Cardiac fibroblast (primary cell): ENCODE measurements around the gene NXPH2.
A peak's percentile ranks its signal among the peaks of the same experiment; 100 is the strongest.

Source experiments
- DNase-seq, 2 donors: peaks; one replicate each; pipeline versions ENCODE4 v3.0.0 to v3.0.0-alpha.2; 2010; ENCODE audit warnings: low read depth in 2 of 2
- H3K4me3 ChIP-seq, 2 donors: replicated peaks in 1 of 2; 1 replicate in 1 of 2; 2 replicates in 1 of 2; pipeline ENCODE4 v1.5.1; 2011; ENCODE audit warnings: low read depth in 2 of 2, low read length in 2 of 2, mild to moderate bottlenecking in 2 of 2, moderate library complexity in 1 of 2
- TF ChIP-seq, protein P1 (sequence below): IDR thresholded peaks from one replicate; pipeline ENCODE4 v1.5.1; 2011; ENCODE audit warnings: low read depth, mild to moderate bottlenecking, low read length, inconsistent platforms

NXPH2 gene

DNA sequence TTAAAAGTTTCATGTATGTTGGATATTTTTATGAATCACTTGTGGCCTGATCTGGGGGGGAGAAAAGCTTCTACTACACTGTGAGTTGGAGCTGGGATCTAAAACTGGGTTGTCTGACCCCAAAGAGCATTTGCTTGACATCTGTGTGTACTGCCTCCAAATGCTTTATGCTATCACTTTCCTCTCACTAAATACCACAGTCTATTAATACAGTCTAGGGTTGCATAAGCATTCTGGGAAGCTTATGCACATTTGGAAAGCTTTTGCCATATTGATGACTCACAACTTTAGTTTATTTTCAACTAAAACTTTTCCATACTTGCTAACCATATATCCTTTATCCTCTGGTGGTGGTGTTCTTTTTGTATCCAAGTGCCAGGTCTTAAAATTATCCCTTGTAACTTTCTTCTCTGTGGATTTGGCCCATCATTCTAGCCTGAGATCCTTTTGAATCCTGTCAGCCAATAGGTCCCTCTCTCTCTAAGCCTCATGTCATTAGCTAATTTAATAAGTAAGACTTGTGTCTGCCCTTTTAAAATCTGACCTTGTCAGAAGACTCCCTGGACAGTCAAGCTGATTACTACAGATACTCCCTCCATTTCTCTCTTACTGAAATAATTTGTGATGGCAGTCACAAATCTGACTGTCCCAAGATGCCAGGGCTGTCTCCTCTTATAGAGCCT, 72.7 kb downstream of the NXPH2 start:
- H3K4me3 ChIP-seq: no peak overlapping the region
- peak; percentile 75 to 80 for DNase-seq
- TF ChIP-seq, protein P1, sequence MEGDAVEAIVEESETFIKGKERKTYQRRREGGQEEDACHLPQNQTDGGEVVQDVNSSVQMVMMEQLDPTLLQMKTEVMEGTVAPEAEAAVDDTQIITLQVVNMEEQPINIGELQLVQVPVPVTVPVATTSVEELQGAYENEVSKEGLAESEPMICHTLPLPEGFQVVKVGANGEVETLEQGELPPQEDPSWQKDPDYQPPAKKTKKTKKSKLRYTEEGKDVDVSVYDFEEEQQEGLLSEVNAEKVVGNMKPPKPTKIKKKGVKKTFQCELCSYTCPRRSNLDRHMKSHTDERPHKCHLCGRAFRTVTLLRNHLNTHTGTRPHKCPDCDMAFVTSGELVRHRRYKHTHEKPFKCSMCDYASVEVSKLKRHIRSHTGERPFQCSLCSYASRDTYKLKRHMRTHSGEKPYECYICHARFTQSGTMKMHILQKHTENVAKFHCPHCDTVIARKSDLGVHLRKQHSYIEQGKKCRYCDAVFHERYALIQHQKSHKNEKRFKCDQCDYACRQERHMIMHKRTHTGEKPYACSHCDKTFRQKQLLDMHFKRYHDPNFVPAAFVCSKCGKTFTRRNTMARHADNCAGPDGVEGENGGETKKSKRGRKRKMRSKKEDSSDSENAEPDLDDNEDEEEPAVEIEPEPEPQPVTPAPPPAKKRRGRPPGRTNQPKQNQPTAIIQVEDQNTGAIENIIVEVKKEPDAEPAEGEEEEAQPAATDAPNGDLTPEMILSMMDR: no peak

DNA sequence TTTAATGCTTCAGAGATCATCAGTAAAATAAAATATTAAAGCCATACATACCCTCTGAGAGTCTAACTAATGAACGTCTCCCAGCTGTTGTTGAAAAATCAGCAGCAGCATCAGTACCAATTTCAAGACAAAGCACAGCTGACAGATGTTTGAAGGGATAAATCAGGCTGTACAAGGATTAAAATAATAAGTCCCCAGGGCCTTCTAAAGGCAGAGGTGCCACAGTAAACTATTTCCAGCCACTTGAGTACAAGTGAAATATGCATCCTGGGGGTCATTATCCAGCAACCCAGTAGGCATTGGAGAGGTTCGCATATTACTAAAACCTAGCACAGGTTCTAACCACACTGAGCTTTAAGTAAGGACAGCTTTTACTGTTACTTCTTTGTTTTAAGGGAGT, 76.9 kb downstream of the NXPH2 start:
- DNase-seq: no peak
- TF ChIP-seq, protein P1: no peak
- H3K4me3 ChIP-seq: no peak overlapping the region

DNA sequence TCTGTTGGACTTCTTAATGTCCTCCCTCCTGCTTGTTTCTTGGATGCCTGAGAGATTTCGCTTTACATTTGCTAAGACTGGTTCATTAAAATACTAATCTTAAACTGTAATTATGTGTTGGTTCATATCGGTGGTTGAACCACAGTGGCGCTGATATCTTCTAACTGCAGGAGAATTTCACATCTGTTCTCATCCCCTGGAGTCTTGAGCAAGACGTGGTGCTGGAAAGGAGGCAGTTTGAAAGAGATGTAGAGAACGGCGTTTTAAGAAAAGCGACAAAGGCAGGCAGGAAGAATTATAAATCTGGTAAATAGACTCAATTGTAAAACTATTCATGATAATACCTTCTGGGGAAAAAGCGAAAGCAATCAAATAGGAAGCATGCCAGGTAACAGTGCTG, 79.5 kb downstream of the NXPH2 start:
- DNase-seq: no peak
- TF ChIP-seq, protein P1: no peak
- H3K4me3 ChIP-seq: no peak overlapping the region

DNA sequence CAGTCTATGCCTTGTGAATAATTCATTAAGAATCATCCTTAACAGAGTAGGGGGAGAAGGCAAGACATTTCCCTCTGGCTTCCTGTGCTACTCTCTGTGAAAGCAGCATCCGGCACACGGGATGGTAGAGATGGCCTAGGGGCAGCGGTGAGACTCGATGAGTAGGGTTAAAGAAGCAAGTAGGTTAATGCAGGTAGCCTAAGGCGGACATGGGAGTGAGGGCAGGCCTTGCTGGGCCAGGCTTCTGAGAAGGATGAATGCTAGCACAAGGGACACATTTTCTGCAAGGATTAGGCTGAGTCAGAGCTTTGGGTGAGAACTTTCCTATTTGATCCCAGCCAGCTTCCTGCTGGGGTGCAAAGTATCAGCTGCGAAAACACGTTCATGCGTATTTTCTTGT, 80.8 kb downstream of the NXPH2 start:
- DNase-seq: no peak
- TF ChIP-seq, protein P1: no peak
- no peak overlapping the region for H3K4me3 ChIP-seq

DNA sequence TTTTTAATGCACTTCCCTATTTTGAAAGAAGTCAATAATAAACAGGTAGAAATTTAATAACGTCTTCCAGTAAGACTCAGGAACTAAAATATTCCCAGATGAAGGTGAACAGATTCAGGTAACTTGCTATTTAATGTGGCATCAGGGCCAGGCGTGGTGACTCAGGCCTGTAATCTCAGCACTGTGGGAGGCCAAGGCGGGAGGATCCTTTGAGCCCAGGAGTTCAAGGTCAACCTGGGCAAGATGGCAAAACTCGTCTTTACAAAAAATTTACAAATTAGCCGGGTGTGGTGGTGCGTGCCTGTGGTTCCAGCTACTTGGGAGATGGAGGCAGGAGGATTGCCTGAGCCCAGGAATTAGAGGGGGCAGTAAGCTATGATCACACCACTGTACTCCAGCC, 81.8 kb downstream of the NXPH2 start:
- no peak overlapping the region for H3K4me3 ChIP-seq
- no peak for DNase-seq
- TF ChIP-seq, protein P1: no peak

DNA sequence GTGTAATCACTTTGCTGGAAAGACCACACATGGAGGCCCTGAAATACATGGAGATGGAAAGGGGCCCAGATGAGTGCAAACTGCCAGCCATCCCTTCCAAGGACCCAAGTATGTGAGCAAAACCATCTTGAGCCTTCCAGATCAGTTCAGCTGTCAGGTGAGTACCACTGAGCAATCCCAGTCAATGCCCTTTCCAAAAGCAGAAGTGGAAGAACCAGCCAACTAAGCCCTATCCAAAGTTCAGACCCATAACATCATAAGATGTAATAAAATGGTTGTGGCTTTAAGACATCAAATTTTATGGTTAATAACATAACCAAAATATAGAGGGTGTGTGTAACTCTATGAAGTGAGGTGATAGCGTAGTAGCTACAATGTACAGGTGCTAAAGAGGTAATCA, 88.5 kb downstream of the NXPH2 start:
- TF ChIP-seq, protein P1: no peak
- DNase-seq: no peak
- H3K4me3 ChIP-seq: no peak overlapping the region

DNA sequence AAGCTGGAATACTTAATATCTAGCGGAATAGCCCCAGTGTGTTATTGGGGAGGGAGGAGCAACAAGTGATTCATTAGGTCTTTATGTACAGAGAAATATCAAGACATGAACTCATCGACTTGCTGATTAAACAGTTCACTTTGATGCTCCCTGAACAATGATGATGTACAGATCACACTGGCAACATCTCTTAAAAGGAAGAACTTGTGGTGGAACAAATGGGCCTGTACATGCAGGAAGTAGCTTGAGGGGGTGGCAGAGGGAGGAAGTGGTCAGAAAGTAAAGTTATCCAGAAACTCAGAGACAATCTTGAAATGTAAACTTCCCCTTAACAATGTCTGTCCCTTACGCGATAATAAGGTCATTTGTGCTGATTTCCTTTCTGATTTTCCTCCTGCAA, 90.5 kb downstream of the NXPH2 start:
- TF ChIP-seq, protein P1: no peak
- H3K4me3 ChIP-seq: no peak overlapping the region
- DNase-seq: no peak
